Measurements from ENCODE around the gene MEIS2.

The MEIS2 gene

GRCh38 chr15:37104424-37104981 is 4.2 kb upstream of the MEIS2 start:
- no peak for TF ChIP-seq CTCF (IDR thresholded peaks at IDR 0.05; ENCODE audit: low read depth, low read length)
- no peak for DNase-seq (ENCODE audit: extremely low read depth, low read depth)

GRCh38 chr15:37103475-37104423 is 3.4 kb upstream of the MEIS2 start:
- DNase-seq (ENCODE audit: extremely low read depth, low read depth), result no peak
- no peak for TF ChIP-seq CTCF (IDR thresholded peaks at IDR 0.05; ENCODE audit: low read depth, low read length)

GRCh38 chr15:37103163-37103435 is 2.8 kb upstream of the MEIS2 start:
- TF ChIP-seq CTCF (IDR thresholded peaks at IDR 0.05; ENCODE audit: low read depth, low read length), result no peak
- DNase-seq (ENCODE audit: extremely low read depth, low read depth), result no peak

GRCh38 chr15:37102305-37103162 is 2.2 kb upstream of the MEIS2 start:
- no peak for DNase-seq (ENCODE audit: extremely low read depth, low read depth)
- no peak for TF ChIP-seq CTCF (IDR thresholded peaks at IDR 0.05; ENCODE audit: low read depth, low read length)

GRCh38 chr15:37101980-37102304 is 1.6 kb upstream of the MEIS2 start:
- no peak for TF ChIP-seq CTCF (IDR thresholded peaks at IDR 0.05; ENCODE audit: low read depth, low read length)
- no peak for DNase-seq (ENCODE audit: extremely low read depth, low read depth)

- DNase-seq (ENCODE audit: extremely low read depth, low read depth), result no peak
- TF ChIP-seq CTCF (IDR thresholded peaks at IDR 0.05; ENCODE audit: low read depth, low read length), result no peak
Measured at GRCh38 chr15:37100966-37101215, 542 bp upstream of the MEIS2 start.
